Transverse colon (tissue), 4 donors: Measurements from ENCODE around the gene TNFRSF25. TPM values are rescaled to one million over a fixed set of nuclear protein-coding genes. Genes with fewer than 3 reads are reported as not detected.

ENCODE experiments used
- DNase-seq: peaks from one replicate; pipeline ENCODE4 v3.0.0-alpha.2; 2019
- H3K27ac ChIP-seq, 4 donors: fragments of 200-600 bp; sonication (generic); 2 replicates each; pipeline ENCODE4 v1.5.1; 2016 to 2018; ENCODE audit warnings: inconsistent platforms in 4 of 4
- H3K27me3 ChIP-seq: fragments of 200-600 bp; sonication (generic); 2 replicates; pipeline ENCODE4 v1.5.1; 2017; ENCODE audit warnings: inconsistent platforms
- H3K36me3 ChIP-seq, 4 donors: fragments of 200-600 bp; sonication (generic); 2 replicates each; pipeline ENCODE4 v1.5.1; 2017 to 2019; ENCODE audit warnings: inconsistent platforms in 4 of 4
- H3K4me1 ChIP-seq, 4 donors: fragments of 200-600 bp; sonication (generic); 2 replicates each; pipeline ENCODE4 v1.5.1; 2017 to 2020; ENCODE audit warnings: inconsistent platforms in 4 of 4
- H3K4me3 ChIP-seq, 4 donors: fragments of 200-600 bp; sonication (generic); 1 replicate in 1 of 4; 2 replicates in 3 of 4; pipeline versions ENCODE4 v1.5.1 to v1.6.1; 2017 to 2019; ENCODE audit warnings: inconsistent platforms in 4 of 4
- H3K9me3 ChIP-seq, 2 donors: fragments of 200-600 bp; sonication (generic); 2 replicates each; pipeline ENCODE4 v1.5.1; 2017 to 2019; ENCODE audit warnings: inconsistent platforms in 2 of 2
- CTCF ChIP-seq, 5 experiments: fragments of 200-600 bp in 3 of 5; fragments of 450-650 bp in 2 of 5; sonication (generic) in 3 of 5; IDR thresholded peaks; 1 replicate in 2 of 5; 2 replicates in 3 of 5; pipeline ENCODE4 v1.5.1; 2016 to 2017; ENCODE audit warnings: antibody characterized with exemption in 5 of 5, inconsistent platforms in 3 of 5, mild to moderate bottlenecking in 2 of 5, moderate library complexity in 1 of 5
- EP300 ChIP-seq: sonication (generic); formaldehyde crosslinking; IDR thresholded peaks from one replicate; pipeline ENCODE4 v1.6.1; 2017; ENCODE audit warnings: antibody characterized with exemption, low read depth
- POLR2A ChIP-seq: fragments of 450-650 bp; IDR thresholded peaks from one replicate; pipeline ENCODE4 v1.6.1; 2016; ENCODE audit warnings: antibody characterized with exemption, mild to moderate bottlenecking, moderate library complexity
- POLR2AphosphoS5 ChIP-seq, 3 donors: sonication (generic); formaldehyde crosslinking; IDR thresholded peaks; one replicate each; pipeline ENCODE4 v1.6.1; 2016; ENCODE audit warnings: antibody characterized with exemption in 3 of 3
- WGBS, 2 donors: methylation state at CpG; one replicate each; pipeline ENCODE4 v1.1.5; 2018; ENCODE audit warnings: low coverage in 1 of 2; 5-methylcytosine and 5-hydroxymethylcytosine counted together
- in situ Hi-C, 4 donors: fragments of 200-750 bp; cut with MboI; loops; one replicate each; pipeline versions ENCODE4 v1.15.0 to v1.15.1; 2017; ENCODE audit warnings: low sequenced_read_pairs in 3 of 4, low pct_ligation_motif_present in 1 of 4, low pct_unique_long_range_greater_than_20kb in 1 of 4
- intact Hi-C: fragments of 100-400 bp; cut with DNase I; formaldehyde crosslinking; loops from one replicate; pipeline ENCODE4 v1.15.1; 2023; ENCODE audit warnings: low total_unique reads
- total RNA-seq, 4 donors: library from RNA; depleted of rRNA; stranded (reverse); fragments of >200 nt; gene quantifications; one replicate each; pipeline ENCODE4 v1.1.0, GENCODE V29; 2016

TNFRSF25 gene
- total RNA-seq, 4 donors from 2014 or later, result 38.9 to 55.3 (median 45.0) TPM

GRCh38 chr1:6500544-6501278 lies 34.7 kb upstream of the TNFRSF25 start:
- H3K27me3 ChIP-seq, result peaks cover 31% of the 10 kb centered on the region
- H3K4me3 ChIP-seq, result no peak overlapping the region
- TF ChIP-seq POLR2AphosphoS5 (IDR thresholded peaks at IDR 0.05) (no peak), CTCF (IDR thresholded peaks at IDR 0.05) (no peak), EP300 (no peak), POLR2A (no peak)
- intact Hi-C loops (no loop called here), in situ Hi-C loops (no loop called here)
- no peak overlapping the region for H3K27ac ChIP-seq
- no peaks in the 10 kb centered on the region for H3K36me3 ChIP-seq
- H3K9me3 ChIP-seq, result no peaks in the 10 kb centered on the region
- no peak for DNase-seq
- H3K4me1 ChIP-seq, result peaks cover 8 to 27% (median 22%) of the 10 kb centered on the region in 4 donors
- WGBS, 2 donors, result 75 to 86% methylated on average over 11 to 27 of the region's 27 CpGs

GRCh38 chr1:6499296-6499695 lies 33.3 kb upstream of the TNFRSF25 start:
- in situ Hi-C loops, result loop anchor here in 3 of 4 donors (25.0 kb wide), 1 partner anchor 138 kb away; no protein-coding TSS in a partner anchor
- 86% methylated on average over 4 of the region's 4 CpGs; no CpG with 5 or more reads in 1 of the 2 donors for WGBS, 2 donors
- DNase-seq, result no peak
- no peak overlapping the region for H3K27ac ChIP-seq
- peaks cover 8 to 27% (median 22%) of the 10 kb centered on the region in 4 donors for H3K4me1 ChIP-seq
- H3K9me3 ChIP-seq, result no peaks in the 10 kb centered on the region
- no peak overlapping the region for H3K4me3 ChIP-seq
- TF ChIP-seq POLR2AphosphoS5 (IDR thresholded peaks at IDR 0.05), result no peak
- no peak for TF ChIP-seq EP300
- no peak for TF ChIP-seq POLR2A
- no peak for TF ChIP-seq CTCF (IDR thresholded peaks at IDR 0.05)
- intact Hi-C loops, result no loop called here
- no peaks in the 10 kb centered on the region for H3K36me3 ChIP-seq
- H3K27me3 ChIP-seq, result peaks cover 34% of the 10 kb centered on the region

GRCh38 chr1:6498576-6499111 lies 32.7 kb upstream of the TNFRSF25 start:
- intact Hi-C loops (no loop called here), in situ Hi-C loops (loop anchor here in 3 of 4 donors (25.0 kb wide), 1 partner anchor 139 kb away; no protein-coding TSS in a partner anchor)

More at GRCh38 chr1:6498576-6499111, 32.7 kb upstream of the TNFRSF25 start:
- Histone ChIP-seq H3K4me1 (peaks cover 8 to 27% (median 22%) of the 10 kb centered on the region in 4 donors), H3K36me3 (no peaks in the 10 kb centered on the region), H3K27ac (no peak overlapping the region), H3K9me3 (no peaks in the 10 kb centered on the region), H3K27me3 (peaks cover 34% of the 10 kb centered on the region), H3K4me3 (no peak overlapping the region)
- DNase-seq, result no peak
- WGBS, 2 donors, result 74% methylated on average over 13 of the region's 13 CpGs; no CpG with 5 or more reads in 1 of the 2 donors
- no peak for TF ChIP-seq POLR2A
- TF ChIP-seq POLR2AphosphoS5 (IDR thresholded peaks at IDR 0.05), result no peak
- no peak for TF ChIP-seq EP300
- no peak for TF ChIP-seq CTCF (IDR thresholded peaks at IDR 0.05)
